ENCODE data around the gene WDR37. TPM values are rescaled to one million over a fixed set of nuclear protein-coding genes. Genes with fewer than 3 reads are reported as not detected.

WDR37 gene
- total RNA-seq, 1 donor from 2014 or later: 20.8 TPM

DNA sequence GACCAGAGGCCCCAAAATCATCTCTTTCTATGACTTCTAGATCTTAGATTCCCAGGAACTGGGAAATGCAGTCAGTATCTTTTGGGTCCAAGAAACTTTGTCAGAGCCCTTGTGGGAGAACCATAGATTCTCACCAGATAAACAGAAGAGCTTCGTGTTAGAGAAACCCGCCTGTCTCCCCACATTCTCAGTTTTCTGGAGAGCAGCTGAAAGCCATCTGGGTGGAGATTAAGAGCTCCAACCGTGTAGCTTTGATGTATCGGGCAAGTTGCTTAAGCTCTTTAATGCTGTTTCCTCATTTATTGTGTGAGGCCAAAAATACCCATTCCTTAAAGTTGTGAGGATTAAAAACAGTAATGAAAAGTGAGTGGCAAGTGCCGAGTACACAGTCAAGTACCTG is 107.6 kb downstream of the WDR37 start:
- no peak overlapping the region for H3K4me3 Mint-ChIP-seq
- H3K36me3 Mint-ChIP-seq: no peaks in the 10 kb centered on the region
- TF ChIP-seq, protein P1, sequence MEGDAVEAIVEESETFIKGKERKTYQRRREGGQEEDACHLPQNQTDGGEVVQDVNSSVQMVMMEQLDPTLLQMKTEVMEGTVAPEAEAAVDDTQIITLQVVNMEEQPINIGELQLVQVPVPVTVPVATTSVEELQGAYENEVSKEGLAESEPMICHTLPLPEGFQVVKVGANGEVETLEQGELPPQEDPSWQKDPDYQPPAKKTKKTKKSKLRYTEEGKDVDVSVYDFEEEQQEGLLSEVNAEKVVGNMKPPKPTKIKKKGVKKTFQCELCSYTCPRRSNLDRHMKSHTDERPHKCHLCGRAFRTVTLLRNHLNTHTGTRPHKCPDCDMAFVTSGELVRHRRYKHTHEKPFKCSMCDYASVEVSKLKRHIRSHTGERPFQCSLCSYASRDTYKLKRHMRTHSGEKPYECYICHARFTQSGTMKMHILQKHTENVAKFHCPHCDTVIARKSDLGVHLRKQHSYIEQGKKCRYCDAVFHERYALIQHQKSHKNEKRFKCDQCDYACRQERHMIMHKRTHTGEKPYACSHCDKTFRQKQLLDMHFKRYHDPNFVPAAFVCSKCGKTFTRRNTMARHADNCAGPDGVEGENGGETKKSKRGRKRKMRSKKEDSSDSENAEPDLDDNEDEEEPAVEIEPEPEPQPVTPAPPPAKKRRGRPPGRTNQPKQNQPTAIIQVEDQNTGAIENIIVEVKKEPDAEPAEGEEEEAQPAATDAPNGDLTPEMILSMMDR (IDR thresholded peaks at IDR 0.05; ENCODE audit: unreplicated experiment): no peak
- no peak overlapping the region for H3K27ac Mint-ChIP-seq
- no peak for DNase-seq (ENCODE audit: low spot score in 2 of 2, unreplicated experiment in 2 of 2)
- peaks cover 45% of the 10 kb centered on the region for H3K27me3 Mint-ChIP-seq (ENCODE audit: low read depth)
- H3K9me3 Mint-ChIP-seq: no peaks in the 10 kb centered on the region
- H3K4me1 Mint-ChIP-seq: no peaks in the 10 kb centered on the region

DNA sequence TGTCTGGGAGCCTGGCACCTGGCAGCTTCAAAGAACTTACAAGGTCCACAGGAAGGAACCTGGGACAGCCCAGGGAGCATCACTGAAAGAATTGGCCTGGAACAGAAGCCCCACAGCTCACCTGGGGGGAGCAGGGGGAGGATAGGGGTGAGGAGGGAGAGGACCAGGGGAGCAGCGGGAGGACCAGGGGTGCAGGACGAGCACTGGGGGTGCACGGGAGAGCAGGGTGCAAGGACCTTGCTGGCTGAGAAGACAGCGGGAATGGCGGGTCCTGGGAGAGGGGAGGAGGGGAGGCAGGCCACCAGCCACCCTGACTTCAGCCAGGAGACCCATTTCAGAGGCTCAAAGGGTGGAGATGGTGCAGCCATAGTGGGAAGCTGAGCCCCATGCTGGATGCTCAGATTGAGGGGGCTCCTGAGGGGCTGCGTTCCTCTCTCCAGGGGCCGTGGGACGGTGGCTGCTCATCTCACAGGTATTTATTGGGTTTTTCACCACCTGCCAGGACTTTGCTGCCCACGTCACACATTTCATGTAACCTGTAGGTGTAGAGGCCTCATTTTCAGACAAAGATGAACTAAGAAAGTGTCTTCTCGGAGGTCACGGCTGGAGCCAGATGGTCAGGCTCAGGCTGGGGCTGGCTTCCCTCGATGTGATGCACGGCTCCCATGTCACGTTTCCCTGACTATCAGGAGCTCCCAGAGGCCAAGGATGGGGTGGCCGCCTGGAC is 110.1 kb downstream of the WDR37 start:
- Mint-ChIP-seq H3K27ac (no peak overlapping the region), H3K27me3 (ENCODE audit: low read depth) (peaks cover 52% of the 10 kb centered on the region), H3K9me3 (no peaks in the 10 kb centered on the region), H3K4me3 (no peak overlapping the region), H3K4me1 (no peaks in the 10 kb centered on the region), H3K36me3 (no peaks in the 10 kb centered on the region)
- no peak for DNase-seq (ENCODE audit: low spot score in 2 of 2, unreplicated experiment in 2 of 2)
- TF ChIP-seq, protein P1 (IDR thresholded peaks at IDR 0.05; ENCODE audit: unreplicated experiment): no peak

DNA sequence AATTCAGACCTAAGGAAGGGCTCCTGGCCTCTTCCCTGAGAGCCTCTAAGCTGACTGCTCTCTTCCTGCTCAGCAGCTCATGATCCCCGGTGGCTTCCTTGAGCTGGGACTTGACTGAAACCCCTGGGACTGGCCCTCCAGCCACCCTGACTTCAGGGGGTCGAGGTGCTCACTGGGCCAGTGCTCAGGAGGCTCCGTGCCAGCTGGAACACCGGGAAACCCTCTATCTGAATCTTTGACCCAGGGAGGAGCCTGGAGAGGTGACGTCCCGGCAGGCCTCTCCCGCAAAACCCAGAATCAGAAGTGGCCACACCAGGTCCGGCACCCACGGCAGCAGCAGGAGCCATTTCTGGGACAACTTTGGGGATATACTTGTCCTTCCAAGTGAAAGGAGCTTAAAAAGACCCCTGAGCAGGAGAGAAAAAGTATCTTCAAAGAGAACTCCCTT is 110.7 kb downstream of the WDR37 start:
- TF ChIP-seq, protein P1 (IDR thresholded peaks at IDR 0.05; ENCODE audit: unreplicated experiment): no peak
- Mint-ChIP-seq H3K27ac (no peak overlapping the region), H3K36me3 (no peaks in the 10 kb centered on the region), H3K27me3 (ENCODE audit: low read depth) (peaks cover 52% of the 10 kb centered on the region), H3K9me3 (no peaks in the 10 kb centered on the region), H3K4me1 (no peaks in the 10 kb centered on the region), H3K4me3 (no peak overlapping the region)
- no peak for DNase-seq (ENCODE audit: low spot score in 2 of 2, unreplicated experiment in 2 of 2)

DNA sequence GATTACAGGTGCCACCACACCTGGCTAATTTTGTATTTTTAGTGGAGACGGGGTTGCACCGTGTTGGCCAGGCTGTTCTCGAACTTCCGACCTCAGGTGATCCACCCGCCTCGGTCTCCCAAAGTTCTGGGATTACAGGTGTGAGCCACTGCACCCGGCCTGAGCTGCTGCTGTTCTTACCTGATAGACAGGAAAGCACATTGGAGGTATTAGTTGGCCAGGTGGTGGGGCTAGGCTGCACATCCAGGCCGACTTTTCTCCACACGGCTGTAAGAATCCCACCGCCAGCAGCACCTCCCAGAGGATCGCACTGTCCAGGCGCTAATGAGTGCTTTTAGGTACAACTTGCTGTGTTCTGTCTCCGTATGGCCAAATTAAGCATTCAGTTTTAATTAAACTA is 112.6 kb downstream of the WDR37 start:
- no peak overlapping the region for H3K27ac Mint-ChIP-seq
- no peaks in the 10 kb centered on the region for H3K4me1 Mint-ChIP-seq
- TF ChIP-seq, protein P1 (IDR thresholded peaks at IDR 0.05; ENCODE audit: unreplicated experiment): no peak
- no peaks in the 10 kb centered on the region for H3K9me3 Mint-ChIP-seq
- DNase-seq (ENCODE audit: low spot score in 2 of 2, unreplicated experiment in 2 of 2): no peak
- H3K36me3 Mint-ChIP-seq: no peaks in the 10 kb centered on the region
- H3K27me3 Mint-ChIP-seq (ENCODE audit: low read depth): peaks cover 45% of the 10 kb centered on the region
- H3K4me3 Mint-ChIP-seq: no peak overlapping the region

DNA sequence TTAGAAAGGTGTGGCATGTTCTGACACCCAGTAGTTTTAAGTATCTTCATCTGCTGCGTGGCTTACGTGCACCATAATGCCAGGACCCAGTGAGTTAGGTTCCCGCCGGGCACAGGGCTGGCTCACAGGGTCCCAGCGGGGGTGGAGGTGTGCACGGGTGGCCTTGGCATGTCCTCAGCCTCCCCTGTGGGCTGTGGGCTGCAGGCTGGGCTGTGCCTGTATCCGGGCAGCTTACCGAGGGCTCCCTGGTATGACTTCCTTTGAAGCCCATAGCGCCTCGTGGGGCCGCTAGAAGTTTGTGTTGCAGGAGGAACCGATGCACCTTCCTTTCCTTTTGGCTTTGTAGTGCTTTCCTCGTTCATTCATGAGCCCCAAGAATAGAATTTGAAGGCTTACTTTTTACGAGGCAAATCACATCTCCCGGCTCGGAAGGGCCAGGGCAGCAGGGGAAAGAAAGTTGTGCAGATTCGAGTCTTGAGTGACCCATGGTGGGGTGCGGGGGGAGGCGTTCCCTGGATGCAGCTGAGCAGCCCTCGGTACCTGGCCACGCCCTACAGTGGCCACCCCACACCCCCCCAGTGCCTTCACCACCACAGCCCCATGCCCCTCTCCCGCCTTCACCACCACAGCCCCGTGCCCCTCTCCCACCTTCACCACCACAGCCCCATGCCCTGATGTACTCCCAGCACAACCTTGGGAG is 113.2 kb downstream of the WDR37 start:
- Mint-ChIP-seq H3K36me3 (no peaks in the 10 kb centered on the region), H3K27ac (no peak overlapping the region), H3K4me1 (no peaks in the 10 kb centered on the region), H3K27me3 (ENCODE audit: low read depth) (peaks cover 45% of the 10 kb centered on the region), H3K4me3 (no peak overlapping the region), H3K9me3 (no peaks in the 10 kb centered on the region)
- DNase-seq (ENCODE audit: low spot score in 2 of 2, unreplicated experiment in 2 of 2): no peak
- TF ChIP-seq, protein P1 (IDR thresholded peaks at IDR 0.05; ENCODE audit: unreplicated experiment): no peak
